DND-41 (cell line): ENCODE results near the gene ROBO2.

Source experiments
- ATAC-seq: fragments of 200-7000 bp; cut with Tn5 transposase; 3 replicates; pipeline ENCODE4 v1.9.1; 2021; ENCODE audit warnings: low read depth; ENCODE audit not compliant: insufficient read depth
- DNase-seq: peaks from one replicate; pipeline ENCODE4 v3.0.0-alpha.2; 2020
- H2AFZ ChIP-seq: 2 replicates; pipeline ENCODE4 v1.6.0; 2012; ENCODE audit warnings: low read depth, low read length
- H3K27ac ChIP-seq: 2 replicates; pipeline ENCODE4 v1.5.1; 2012; ENCODE audit warnings: low read length, inconsistent platforms
- H3K27me3 ChIP-seq: fragments of 200-600 bp; sonication (generic); 2 replicates; pipeline ENCODE4 v1.6.0; 2012; ENCODE audit warnings: low read length, mild to moderate bottlenecking, inconsistent platforms; ENCODE audit not compliant: insufficient read depth, poor library complexity
- H3K36me3 ChIP-seq: 2 replicates; pipeline ENCODE4 v1.5.1; 2012; ENCODE audit warnings: low read length, inconsistent platforms; ENCODE audit not compliant: insufficient read depth
- H3K4me1 ChIP-seq: 2 replicates; pipeline ENCODE4 v1.5.1; 2012; ENCODE audit warnings: mild to moderate bottlenecking, low read length; ENCODE audit not compliant: insufficient read depth
- H3K4me2 ChIP-seq: 2 replicates; pipeline ENCODE4 v1.6.0; 2012; ENCODE audit warnings: mild to moderate bottlenecking, moderate library complexity, low read length, inconsistent platforms; ENCODE audit not compliant: insufficient read depth
- H3K4me3 ChIP-seq, 2 experiments: fragments of 200-600 bp in 1 of 2; shearing (Covaris generic) in 1 of 2; 2 replicates each; pipeline ENCODE4 v1.5.1; 2012 to 2016; ENCODE audit warnings: inconsistent platforms in 2 of 2, low read length in 2 of 2, mild to moderate bottlenecking in 2 of 2, low read depth in 1 of 2, moderate library complexity in 1 of 2
- H3K79me2 ChIP-seq: 2 replicates; pipeline ENCODE4 v1.6.0; 2012; ENCODE audit warnings: low read length, inconsistent platforms; ENCODE audit not compliant: insufficient read depth
- H3K9ac ChIP-seq: 2 replicates; pipeline ENCODE4 v1.6.0; 2012; ENCODE audit warnings: low read depth, mild to moderate bottlenecking, inconsistent platforms, low read length, moderate library complexity
- H3K9me3 ChIP-seq: 2 replicates; pipeline ENCODE4 v1.5.1; 2012; ENCODE audit warnings: low read length, moderate library complexity, mild to moderate bottlenecking, inconsistent platforms; ENCODE audit not compliant: insufficient read depth, severe bottlenecking
- H4K20me1 ChIP-seq: 2 replicates; pipeline ENCODE4 v1.6.0; 2012; ENCODE audit warnings: low read length; ENCODE audit not compliant: insufficient read depth
- CTCF ChIP-seq: IDR thresholded peaks from 2 replicates; pipeline ENCODE4 v1.5.1; 2012; ENCODE audit warnings: borderline replicate concordance, low read length, moderate library complexity, mild to moderate bottlenecking; ENCODE audit not compliant: poor library complexity, severe bottlenecking; ENCODE audit errors: extremely low read depth
- EZH2 ChIP-seq: IDR thresholded peaks from 3 replicates; pipeline ENCODE4 v1.6.1; 2012; ENCODE audit warnings: borderline replicate concordance, low read depth, mild to moderate bottlenecking, moderate library complexity, low read length, inconsistent platforms; ENCODE audit not compliant: severe bottlenecking

The ROBO2 gene

DNA sequence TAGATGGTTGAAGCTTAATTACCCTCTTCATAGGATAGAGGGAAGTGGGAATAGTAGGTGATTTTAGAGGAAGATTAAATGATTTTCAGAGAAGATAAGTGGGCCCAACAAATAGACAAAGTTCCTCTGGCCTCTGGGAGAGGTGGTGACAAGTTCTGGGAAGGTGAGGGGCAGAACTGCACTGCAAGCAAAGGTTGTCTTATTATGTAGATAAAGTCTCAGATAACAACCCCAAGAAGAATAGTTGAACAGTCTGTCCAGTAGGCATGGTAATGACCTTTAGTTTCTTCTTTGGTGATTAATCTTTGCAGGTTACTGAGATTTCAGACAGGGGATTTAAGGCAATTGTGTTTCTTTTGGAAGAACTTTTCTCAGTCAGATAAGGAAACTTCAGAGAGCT is 439.1 kb downstream of the ROBO2 start:
- no peak for DNase-seq
- no peak overlapping the region for H3K9ac ChIP-seq
- no peaks in the 10 kb centered on the region for H3K27me3 ChIP-seq
- no peaks in the 10 kb centered on the region for H3K4me1 ChIP-seq
- no peaks in the 10 kb centered on the region for H3K9me3 ChIP-seq
- H3K4me2 ChIP-seq, result no peak overlapping the region
- H3K36me3 ChIP-seq, result no peaks in the 10 kb centered on the region
- ATAC-seq, result no peak
- H3K79me2 ChIP-seq, result no peaks in the 10 kb centered on the region
- no peak overlapping the region for H3K4me3 ChIP-seq
- TF ChIP-seq EZH2 (no peak), CTCF (no peak)
- no peaks in the 10 kb centered on the region for H4K20me1 ChIP-seq
- H2AFZ ChIP-seq, result no peak overlapping the region
- no peak overlapping the region for H3K27ac ChIP-seq

GRCh38 chr3:77489216-77489615 is 449.3 kb downstream of the ROBO2 start:
- Histone ChIP-seq H2AFZ (no peak overlapping the region), H3K4me3 (no peak overlapping the region), H4K20me1 (no peaks in the 10 kb centered on the region), H3K9ac (no peak overlapping the region), H3K36me3 (no peaks in the 10 kb centered on the region), H3K79me2 (no peaks in the 10 kb centered on the region), H3K4me1 (no peaks in the 10 kb centered on the region), H3K27ac (no peak overlapping the region), H3K27me3 (no peaks in the 10 kb centered on the region), H3K9me3 (no peaks in the 10 kb centered on the region), H3K4me2 (no peak overlapping the region)
- no peak for ATAC-seq
- TF ChIP-seq EZH2 (no peak), CTCF (no peak)
- no peak for DNase-seq

GRCh38 chr3:77491961-77492360 is 452.1 kb downstream of the ROBO2 start:
- Histone ChIP-seq H2AFZ (no peak overlapping the region), H3K4me1 (no peaks in the 10 kb centered on the region), H3K36me3 (no peaks in the 10 kb centered on the region)

More at GRCh38 chr3:77491961-77492360, 452.1 kb downstream of the ROBO2 start:
- H3K9me3 ChIP-seq, result no peaks in the 10 kb centered on the region
- H4K20me1 ChIP-seq, result no peaks in the 10 kb centered on the region
- no peaks in the 10 kb centered on the region for H3K27me3 ChIP-seq
- H3K9ac ChIP-seq, result no peak overlapping the region
- ATAC-seq, result no peak
- H3K4me3 ChIP-seq, result no peak overlapping the region
- no peak overlapping the region for H3K27ac ChIP-seq
- no peaks in the 10 kb centered on the region for H3K79me2 ChIP-seq
- H3K4me2 ChIP-seq, result no peak overlapping the region
- DNase-seq, result no peak
- no peak for TF ChIP-seq CTCF
- no peak for TF ChIP-seq EZH2
